Putamen (tissue), 1 donor: Measurements from ENCODE around the gene SPRR2F.
"Not testable (repeated sequence)": the region's sequence is repeated elsewhere in the genome, so short reads cannot be mapped to it uniquely, and the experiment has no call there.

Experiments
- DNase-seq: peaks from one replicate; pipeline ENCODE4 v3.0.0-alpha.2; 2016; ENCODE audit warnings: low spot score

The SPRR2F gene, protein sequence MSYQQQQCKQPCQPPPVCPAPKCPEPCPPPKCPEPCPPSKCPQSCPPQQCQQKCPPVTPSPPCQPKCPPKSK

DNA sequence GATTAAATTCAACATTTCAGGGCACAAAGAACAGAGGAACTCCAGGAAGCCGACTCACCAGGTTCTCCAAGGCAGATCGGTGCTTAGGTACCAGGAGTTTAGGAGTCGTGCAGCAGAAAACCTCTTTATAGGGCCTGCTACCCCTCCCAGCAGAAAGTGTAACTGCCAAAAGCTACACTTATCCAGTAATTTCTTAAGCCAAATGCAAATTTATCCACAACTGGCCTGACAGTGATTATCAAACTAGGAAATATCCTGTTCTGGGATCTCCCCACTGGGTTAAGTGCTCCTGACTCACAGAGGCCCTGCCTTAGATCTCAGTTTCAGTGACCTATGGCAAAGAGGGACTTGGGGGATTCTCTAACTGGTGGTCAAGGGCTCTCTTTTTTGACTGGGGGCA, at the start of gene SPRR2F:
Gene SPRR2F (minus strand): TSS at position 101 of the 400 bp plus-strand sequence. CDS start 783 bp downstream, outside the sequence.
- no peak for DNase-seq

DNA sequence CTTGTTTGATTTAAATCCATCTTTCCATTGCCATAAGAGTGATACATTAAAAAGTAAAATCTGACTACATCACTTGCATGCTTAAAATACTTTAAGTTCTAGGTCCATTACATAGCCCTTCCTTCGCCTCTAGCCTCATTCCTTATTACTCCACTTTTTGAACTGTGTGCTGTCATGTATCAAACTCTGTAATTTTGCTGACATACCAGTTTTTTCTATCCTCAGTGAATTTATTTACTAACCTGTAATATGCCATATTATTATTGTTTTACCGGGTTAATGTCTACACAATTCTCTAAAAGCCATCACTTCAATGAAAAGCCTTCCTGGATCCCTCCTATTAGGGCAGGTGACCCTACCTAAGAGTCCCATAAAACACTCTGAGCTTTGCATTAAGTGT, 42.2 kb upstream of the SPRR2F start:
- DNase-seq = no peak

DNA sequence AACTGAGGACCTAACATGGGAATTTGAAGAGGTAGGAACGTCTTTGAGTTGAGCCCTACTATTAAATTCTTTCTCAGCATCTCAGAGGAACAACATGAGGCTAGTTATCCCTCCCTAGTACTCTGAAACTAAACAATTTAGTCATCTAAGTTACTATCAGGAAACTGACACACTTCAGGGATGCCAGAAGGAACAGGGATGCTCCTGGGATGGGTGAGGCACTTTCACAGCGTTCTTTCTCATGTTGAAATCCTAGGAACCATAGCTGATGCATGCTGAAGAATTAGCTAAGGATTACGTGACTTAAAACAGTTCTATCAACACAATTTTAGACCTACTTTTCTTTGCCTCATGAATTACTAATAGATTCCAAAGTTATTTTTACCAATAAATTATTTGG, 39.2 kb upstream of the SPRR2F start:
- no peak for DNase-seq

DNA sequence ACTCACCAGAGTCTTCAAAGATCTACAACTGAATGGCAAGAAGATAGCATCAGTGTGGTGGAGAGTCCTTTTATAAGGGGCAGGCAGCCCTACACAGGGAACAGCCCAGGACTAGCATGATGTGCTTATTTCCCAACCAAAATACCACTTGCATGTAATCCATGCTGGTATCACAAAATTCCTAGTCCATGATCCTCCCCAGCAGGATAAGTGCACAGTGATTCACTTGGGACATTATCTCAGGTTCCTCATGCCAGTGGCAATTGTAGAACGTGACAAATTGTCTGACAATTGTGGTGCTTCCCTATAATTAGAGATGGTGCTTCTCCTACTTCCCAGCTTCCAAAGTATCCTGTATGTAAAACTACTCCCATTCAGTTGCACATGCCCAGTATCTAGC, 37.5 kb upstream of the SPRR2F start, which contains the start of gene SPRR2G:
Gene SPRR2G (minus strand): TSS at position 45 of the 400 bp plus-strand sequence. CDS start 780 bp downstream, outside the sequence.
- DNase-seq = no peak

DNA sequence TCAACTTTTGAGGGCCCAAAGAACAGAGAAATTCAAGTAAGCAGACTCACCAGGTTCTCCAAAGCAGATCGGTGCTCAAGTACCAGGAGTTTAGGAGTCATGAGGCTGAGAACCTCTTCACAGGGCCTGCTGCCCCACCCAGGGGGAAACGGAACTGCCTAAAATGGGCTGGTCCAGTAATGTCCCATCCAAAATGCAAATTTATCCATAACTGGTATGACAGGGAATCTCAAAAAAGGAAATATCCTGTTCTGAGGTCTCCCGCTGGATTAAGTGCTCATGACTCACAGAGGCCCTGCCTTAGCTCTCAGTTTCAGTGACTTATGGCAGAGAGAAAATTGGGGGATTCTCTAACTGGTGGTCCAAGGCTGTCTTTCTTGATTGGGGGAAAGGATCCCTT, 28.1 kb upstream of the SPRR2F start:
- DNase-seq = no peak

DNA sequence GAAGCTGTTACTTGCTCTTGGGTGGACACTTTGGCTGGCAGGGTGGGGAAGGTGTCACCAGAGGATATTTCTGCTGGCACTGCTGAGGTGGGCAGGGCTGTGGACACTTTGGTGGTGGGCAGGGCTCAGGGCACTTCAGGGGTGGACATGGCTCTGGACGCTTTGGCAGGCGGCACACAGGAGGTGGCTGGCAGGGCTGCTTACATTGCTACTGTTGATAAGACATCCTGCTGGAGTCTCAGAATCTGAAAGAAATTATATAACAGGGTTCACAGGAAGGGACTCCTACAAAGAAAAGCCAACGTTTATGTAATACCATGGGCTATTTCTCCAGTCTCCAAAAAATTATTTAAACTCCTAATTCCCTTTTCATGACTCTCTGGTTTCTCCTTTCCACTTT, 27.2 kb upstream of the SPRR2F start:
- no peak for DNase-seq

DNA sequence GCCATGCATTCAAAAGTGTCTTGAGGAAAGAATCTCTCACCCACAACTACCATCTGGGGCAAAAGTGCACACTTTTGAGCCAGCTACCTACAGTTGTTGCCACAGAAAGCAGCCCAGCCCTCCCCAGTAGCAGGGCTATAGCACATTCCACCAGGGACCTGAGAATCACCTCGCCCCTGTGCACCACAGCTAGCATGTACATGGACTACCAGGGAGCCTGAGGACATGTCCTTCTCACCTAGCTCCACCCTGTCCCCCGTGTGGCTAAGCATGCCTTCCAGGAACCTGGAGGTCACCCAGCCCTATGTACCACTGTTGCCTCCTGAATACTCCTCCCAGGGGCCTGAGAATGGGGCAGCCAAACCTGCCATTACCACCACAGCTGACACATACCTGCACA, 20.4 kb upstream of the SPRR2F start:
- no peak for DNase-seq

DNA sequence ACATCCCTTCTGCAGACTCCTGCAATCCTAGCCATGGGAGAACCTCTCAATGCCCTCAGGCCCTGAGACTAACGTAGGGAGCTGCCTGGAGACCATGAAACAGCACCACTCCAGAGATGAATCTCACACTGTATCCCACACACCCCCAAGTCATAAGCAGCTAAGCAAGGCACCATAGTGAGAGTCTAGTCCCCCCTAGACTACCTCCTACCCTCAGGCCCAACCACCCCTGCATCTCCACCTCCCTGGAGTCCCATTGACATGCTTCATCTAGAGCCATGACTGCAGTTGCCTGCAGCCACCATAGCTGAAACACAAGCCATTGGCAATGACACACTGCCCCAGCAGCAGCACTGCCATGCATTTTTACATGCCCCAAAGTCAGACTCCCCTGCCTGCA, 20.0 kb upstream of the SPRR2F start:
- DNase-seq = no peak

DNA sequence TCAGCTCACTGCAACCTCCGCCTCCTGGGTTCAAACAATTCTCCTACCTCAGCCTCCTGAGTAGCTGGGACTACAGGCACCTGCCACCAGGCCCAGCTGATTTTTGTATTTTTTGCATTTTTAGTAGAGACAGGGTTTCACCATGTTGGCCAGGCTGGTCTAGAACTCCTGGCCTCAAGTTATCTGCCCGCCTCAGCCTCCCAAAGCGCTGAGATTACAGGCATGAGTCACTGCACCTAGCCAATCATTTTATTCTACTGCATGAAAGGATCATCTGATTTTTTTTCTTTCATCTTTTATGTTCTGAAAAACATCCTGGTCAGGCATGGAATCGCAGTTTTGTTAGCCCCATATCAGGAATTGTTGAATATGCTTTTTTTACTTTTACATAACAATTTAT, 15.4 kb upstream of the SPRR2F start:
- DNase-seq = not testable (repeated sequence)

DNA sequence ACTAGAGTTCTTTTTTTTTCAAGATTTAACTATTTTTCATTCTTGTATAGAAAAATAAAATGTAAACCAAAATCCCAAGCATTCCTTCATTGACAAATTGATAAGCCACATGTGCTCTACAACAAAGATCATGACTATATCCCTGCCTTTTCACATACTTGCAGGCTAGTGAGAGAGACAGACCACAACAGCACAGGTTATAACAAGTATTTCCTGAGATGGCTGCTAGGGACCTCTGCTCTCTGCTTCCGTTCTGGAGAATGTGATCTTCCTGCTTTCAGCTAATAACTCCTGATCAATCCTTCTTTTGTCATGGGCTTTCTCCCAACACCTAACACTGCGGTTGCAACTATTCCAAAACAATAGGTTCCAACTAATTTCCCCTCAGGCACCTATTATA, 14.0 kb upstream of the SPRR2F start:
- DNase-seq = no peak

DNA sequence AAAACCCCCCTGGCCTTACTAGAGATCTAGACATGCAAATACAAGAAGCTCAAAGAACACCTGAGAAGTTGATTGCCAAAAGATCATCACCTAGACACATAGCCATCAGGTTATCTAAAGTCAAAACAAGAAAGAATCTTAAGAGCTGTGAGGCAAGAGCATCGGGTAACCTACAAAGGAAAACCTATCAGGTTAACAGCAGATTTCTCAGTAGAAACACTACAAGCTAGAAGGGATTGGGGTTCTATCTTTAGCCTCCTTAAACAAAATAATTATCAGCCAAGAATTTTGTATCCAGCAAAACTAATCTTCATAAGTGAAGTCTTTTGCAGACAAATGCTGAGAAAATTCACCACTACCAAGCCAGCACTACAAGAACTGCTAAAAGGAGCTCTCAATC, 12.2 kb upstream of the SPRR2F start:
- no peak for DNase-seq

DNA sequence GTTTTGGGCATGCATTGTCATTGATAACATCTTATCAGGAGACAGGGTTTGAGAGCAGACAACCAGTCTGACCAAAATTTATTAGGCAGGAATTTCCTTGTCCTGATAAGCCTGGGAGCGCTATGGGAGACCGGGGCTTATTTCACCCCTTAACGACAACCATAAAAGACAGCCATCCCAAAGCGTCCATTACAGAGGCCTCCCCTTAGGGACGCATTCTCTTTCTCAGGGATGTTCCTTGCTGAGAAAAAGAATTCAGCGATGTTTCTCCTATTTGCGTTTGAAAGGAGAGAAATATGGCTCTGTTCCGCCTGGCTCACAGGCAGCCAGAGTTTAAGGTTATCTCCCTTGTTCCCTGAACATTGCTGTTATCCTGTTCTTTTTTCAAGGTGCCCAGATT, 10.5 kb upstream of the SPRR2F start:
- not testable (repeated sequence) for DNase-seq

DNA sequence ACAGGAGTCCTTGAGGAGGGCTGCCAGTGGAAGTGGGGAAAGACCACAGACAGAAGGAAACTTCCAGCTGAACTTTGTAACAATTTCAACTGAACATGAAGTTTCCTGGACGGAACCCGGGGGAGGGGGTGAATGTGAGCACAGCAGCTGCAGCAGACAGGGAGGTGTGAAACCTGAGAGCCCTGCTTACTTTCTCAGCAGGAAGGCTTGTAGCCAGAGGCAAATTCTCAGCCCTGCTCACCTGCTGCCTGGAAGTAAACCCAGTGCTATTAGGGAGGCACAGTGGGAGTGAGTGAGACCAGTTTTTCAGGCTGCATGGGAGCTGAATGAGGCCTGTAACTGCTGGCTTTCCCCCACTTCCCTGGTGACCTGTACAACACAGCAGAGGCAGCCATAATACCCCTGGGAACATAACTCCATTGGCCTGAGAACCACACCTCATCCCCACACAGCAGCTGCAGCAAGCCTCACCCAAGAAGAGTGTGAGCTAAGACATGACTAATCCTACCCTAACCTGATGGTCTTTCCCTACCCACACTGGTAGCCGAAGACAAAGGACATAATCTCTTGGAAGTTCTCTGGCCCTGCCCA, 9.6 kb upstream of the SPRR2F start:
- no peak for DNase-seq

DNA sequence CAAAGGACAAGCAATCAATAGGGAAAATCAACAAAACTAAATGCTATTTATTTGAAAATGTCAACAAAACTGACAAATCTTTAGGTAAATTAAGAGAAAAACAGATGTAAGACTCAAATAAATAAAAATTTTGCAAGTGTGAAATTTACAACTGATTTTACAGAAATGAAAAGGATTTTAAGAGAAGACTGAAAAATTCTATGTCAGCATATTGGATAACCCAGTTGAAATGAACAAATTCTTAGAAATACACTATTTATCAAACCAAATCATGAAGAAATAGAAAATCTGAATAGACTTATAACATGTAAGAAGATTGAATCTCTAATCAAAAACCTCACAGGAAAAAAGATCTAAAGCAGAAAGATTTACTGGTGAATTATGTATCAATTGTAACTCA, 7.6 kb upstream of the SPRR2F start:
- no peak for DNase-seq

DNA sequence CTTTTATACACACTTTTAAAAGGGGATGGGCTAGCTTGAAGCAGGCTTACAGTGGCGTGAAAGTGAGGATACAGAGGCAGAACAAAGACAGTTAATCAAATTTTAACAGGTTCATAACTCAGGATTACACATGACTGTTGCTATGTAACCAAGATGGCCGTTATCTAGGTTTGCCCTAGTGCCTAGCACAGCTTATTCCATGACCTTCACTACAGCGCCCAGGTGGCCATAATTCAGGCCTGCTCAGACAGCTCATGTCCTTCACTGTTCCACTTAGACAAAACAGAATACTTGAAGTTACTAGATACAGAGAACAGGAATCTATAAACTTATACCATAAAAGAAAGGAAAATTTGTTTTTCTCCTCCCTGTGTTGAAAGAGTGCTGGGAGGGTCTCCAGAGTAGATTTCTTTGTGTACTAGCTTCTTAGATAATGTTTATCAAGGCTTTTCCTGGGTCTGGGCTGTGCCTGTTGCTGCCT, 6.2 kb upstream of the SPRR2F start:
- DNase-seq = no peak

DNA sequence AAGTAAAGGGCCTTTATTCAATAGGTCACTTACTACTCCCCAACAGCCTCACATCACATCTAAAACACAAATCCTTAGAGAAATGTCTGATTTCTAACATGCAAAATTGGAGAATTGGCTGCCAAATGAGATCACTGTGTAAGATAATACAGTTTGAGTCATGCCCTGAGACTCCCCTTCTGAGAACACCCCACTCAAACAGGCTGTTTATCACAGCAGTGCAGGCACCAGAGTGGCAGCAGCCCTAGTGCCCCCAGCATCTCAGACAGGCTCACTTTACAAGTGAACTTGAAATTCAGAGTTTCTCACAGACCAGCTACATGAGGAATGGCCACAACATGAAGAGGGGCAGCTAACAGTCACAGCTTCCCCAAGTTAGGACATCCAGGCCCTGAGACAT, 1.9 kb upstream of the SPRR2F start:
- DNase-seq = not testable (repeated sequence)

DNA sequence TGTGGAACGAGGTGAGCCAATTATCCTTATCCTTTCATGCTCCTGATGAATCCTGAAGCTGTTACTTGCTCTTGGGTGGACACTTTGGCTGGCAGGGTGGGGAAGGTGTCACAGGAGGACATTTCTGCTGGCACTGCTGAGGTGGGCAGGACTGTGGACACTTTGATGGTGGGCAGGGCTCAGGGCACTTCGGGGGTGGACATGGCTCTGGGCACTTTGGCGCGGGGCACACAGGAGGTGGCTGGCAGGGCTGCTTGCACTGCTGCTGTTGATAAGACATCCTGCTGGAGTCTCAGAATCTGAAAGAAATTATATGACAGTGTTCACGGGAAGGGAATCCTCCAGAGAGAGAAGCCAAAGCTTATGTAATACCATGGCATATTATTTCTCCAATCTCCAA, 862 bp downstream of the SPRR2F start:
- not testable (repeated sequence) for DNase-seq

DNA sequence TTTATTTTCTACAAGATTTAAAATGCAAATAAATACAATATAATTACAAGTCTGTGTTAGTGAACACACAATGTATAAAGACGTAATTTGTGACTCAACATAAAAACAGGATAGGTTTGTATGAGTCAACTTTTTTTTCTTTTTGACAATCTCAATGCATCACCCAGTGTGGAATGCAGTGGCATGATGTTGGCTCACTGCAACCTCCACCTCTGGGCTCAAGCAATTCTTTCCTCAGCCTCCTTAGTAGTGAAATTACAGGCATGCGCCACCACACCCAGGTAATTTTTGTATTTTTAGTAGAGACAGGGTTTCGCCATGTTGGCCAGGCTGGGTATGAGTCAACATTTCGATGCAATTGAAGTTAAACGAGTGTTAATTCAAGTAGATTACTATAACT, 13.1 kb downstream of the SPRR2F start:
- no peak for DNase-seq

DNA sequence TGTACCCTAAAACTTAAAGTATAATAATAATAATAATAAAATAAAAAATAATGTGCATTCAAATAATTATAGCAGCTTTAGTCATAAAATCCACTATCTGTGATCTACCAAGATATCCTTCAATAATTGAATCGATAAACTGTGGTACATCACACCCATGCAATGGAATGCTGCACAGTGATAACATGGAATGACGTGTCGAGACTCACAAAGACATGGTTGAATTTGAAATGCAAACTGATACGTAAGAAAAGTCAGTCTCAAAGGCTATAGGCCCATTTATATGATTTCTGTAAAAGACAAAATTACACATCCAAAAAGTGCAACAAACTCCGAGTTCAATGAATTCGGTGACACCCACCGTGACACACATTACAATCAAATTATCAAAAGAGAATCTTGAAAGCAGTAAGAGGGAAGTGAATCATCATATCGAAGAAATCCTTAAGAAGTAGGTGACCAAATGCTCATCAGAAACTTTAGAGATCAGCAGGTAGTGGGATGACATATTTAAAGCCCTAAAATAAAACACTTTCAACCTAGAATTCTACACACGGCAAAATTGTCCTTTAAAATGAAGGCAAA, 13.8 kb downstream of the SPRR2F start:
- no peak for DNase-seq

DNA sequence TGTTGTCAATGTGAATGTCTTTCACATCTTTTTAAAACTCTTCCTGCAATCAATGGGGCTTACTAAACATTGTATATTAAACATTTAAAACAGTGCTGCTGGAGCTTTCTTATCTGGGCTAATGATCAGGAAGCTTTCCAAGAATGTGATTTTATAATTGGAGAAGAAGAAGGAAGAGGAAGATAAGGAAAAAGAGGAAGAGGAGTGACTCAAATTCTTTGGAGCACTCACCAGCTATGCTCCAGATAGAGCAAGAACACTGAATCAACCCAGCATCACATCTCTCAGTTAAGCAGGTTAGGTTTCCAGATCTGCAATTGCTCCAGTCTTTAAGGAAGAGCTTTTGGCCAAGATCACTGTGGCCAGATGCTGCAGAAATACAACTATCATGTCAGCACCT, 17.6 kb downstream of the SPRR2F start:
- no peak for DNase-seq

DNA sequence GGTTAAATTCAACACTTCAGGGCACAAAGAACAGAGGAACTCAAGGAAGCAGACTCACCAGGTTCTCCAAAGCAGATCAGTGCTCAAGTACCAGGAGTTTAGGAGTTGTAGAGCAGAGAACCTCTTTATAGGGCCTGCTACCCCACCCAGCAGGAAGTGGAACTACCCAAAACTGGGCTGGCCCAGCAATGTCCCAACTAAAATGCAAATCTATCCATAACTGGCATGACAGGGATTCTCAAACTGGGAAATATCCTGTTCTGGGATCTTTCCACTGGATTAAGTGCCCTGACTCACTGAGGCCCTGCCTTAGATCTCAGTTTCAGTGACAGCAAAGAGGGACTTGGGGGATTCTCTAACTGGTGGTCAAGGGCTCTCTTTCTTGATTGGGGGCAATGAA, 18.9 kb downstream of the SPRR2F start, which contains the start of gene SPRR2E:
Gene SPRR2E (minus strand): TSS at position 101 of the 400 bp plus-strand sequence. CDS start 775 bp downstream, outside the sequence.
- DNase-seq = no peak

DNA sequence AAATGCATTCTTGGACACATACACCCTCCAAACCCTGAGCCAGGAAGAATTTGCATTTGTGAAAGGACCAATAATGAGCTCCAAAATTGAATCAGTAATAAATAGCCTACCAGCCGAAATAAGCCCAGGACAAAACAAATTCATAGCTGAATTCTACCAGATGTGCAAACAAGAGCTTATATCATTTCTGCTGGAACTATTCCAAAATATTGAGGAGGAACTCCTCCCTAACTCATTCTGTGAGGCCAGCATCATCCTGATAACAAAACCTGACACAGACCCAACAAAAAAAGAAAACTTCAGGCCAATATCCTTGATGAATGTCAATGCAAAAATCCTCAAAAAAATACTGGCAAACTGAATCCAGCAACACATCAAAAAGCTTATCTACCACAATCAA, 25.7 kb downstream of the SPRR2F start:
- no peak for DNase-seq

DNA sequence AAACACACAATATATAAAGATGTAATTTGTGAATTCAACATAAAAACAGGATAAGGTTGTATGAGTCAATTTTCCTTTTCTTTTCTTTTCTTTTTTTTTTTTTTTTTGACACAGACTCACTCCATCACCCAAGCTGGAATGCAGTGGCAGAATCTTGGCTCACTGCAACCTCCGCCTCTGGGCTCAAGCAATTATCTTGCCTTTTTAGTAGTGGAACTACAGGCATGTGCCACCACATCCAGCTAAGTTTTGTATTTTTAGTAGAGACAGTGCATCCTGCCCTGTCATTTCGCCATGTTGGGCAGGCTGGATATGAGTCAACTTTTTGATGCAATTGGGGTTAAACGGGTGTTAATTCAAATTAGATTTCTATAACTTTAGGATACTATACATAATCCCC, 31.6 kb downstream of the SPRR2F start:
- DNase-seq = no peak
